ENCODE results near the gene MCRS1.
"Not testable (repeated sequence)": the region's sequence is repeated elsewhere in the genome, so short reads cannot be mapped to it uniquely, and the experiment has no call there.

MCRS1 gene

DNA sequence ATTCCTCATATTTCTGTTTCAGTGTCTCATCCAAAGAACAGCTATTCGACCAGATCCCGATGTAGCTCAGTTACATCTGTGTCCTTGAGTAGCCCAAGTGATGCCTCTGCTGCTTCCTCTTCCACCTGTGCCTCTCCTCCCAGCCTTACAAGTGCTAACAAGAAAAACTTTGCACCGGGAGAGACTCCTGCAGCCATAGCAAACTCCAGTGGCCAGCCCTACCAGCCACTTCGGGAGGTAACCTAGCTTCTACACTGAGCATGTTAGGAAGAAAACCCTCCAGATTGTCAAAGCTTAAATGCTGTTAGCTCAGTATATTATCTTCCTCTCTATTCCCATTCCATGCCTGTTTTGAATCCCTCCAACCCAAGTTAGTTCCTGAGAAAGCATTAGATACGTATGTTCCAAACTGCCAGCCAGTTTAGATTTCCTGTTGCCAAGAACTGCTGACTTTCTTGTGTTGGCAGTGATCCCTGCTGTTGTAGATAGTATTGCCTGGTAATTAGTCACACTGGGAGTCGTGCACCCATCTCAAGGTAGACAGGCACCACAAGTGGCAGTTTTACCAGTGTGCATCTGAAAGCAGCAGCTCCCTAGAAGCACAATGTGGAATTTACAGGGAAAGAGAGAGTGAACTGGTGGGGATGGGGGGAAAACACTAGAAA is 43.1 kb downstream of the MCRS1 start:
- no peak overlapping the region for H3K4me3 ChIP-seq (ENCODE audit: low read depth, low read length)

DNA sequence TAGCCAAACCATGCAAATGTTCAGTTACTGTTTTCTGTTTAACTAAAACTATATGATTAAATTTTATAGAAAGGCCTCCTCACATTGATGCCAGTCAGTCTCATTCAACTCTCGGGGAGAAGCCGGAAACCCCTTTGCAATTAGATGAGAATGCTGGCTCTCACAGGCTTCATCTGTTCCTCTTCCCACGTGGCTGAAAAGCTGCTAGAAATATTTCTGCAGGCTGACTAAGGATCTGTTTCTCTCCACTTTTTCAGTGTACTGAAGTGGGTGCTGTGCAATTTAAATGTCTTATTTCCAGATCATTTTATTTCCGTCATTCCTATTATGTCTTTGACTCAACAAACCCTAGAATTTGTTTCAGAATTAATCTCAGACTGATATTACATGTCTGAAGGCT is 46.6 kb downstream of the MCRS1 start:
- no peak overlapping the region for H3K4me3 ChIP-seq (ENCODE audit: low read depth, low read length)

DNA sequence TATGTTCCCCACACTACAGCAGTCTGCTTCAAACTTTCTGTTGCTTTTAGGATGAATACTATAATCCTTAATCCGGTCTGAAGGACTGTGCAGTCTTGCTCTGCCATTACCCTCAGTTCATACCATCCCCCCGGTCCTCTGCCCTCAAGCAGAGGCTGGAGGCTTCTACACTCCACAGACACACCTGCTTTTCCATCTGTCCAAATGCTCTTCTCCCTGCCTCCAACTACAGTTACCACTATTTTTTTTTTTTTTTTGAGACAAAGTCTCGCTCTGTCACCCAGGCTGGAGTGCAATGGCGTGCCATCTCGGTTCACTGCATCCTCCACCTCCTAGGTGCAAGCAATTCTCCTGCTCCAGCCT is 48.4 kb downstream of the MCRS1 start:
- H3K4me3 ChIP-seq (ENCODE audit: low read depth, low read length): no peak overlapping the region

DNA sequence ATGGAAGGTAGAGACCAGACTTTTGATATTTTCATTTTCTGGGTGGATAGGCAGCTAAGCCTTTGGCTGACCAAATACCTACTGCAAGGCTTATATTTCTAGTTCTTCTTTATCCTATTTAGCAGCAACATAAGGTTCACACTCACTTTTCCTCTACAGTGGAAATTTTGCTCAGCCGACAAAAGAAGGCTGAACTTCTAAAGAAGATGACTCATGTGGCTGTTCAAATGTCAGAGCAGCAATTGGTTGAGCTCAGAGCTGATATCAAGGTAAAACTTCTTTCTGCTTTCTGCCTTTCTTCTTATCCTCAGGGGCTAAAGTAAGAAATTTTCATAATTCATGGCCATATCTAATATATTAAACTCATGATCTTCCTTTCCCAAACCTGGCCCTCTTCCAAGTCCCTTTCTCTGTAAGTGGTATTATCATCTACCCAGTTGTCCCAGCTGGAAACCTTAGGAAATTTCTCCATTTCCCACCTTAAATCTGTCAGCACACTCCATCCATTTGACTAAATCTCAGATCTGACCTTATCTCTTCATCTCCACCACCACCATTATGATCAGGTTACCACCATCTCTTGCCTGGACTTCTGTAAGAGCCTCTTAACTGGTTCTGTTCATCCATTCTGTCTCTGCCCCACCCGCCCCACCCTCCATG is 48.9 kb downstream of the MCRS1 start:
- H3K4me3 ChIP-seq (ENCODE audit: low read depth, low read length): no peak overlapping the region

DNA sequence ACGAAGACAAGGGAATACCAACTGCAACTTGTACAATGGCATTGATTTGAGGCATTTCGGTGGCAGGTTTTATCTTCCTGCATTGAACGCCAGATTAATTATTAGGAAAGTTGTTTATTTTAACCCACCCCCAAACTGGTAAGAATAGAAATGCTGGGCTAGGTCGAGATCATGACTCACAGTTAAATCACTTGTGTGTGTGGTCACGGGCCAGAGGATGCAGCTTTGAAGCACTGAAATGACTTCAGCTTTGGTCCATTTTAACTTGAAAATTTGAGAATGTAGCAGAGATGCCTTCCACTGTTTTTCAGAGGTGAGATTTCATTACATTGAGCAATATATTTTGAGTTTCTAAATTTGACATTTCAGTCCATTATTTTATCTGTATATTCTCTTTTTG is 52.7 kb downstream of the MCRS1 start:
- H3K4me3 ChIP-seq (ENCODE audit: low read depth, low read length): no peak overlapping the region

DNA sequence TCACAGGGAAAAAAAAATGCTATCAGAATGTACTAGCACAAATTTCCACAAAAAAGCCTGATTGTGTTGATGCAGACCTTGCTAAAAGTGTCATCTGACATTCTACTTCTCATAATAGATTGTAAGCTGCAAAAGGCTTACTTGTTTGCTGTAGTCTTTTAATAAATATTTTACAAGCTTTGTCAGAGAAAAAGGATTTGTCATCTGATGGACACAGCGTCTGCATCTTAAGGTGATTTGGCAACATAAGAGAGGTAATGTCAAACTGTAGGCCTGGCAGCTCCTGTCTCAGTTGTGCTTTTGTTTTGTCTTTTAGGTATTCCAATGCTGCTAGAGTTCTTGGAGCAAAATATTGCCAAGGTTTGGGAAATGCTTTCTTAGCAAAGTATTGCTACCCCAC is 55.4 kb downstream of the MCRS1 start:
- H3K4me3 ChIP-seq (ENCODE audit: low read depth, low read length): no peak overlapping the region

DNA sequence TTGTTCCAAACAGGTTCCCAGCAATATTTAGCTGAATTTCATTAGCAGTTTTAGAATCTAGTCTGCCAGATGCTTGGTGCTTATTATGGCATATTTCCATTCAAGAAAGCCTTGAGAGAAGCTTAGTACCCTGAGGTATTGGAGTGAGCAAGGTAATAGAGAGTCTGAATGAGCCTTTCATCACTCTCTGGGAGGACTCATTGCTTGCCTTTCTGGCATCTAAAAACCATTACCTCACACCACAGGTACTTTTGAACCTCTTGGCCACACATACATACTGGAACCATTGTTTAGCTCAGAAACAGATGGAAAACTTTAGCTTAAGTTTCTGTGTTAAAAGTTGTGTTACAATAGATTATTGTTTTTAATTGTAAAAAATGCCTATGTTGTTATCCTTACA is 56.5 kb downstream of the MCRS1 start:
- no peak overlapping the region for H3K4me3 ChIP-seq (ENCODE audit: low read depth, low read length)

DNA sequence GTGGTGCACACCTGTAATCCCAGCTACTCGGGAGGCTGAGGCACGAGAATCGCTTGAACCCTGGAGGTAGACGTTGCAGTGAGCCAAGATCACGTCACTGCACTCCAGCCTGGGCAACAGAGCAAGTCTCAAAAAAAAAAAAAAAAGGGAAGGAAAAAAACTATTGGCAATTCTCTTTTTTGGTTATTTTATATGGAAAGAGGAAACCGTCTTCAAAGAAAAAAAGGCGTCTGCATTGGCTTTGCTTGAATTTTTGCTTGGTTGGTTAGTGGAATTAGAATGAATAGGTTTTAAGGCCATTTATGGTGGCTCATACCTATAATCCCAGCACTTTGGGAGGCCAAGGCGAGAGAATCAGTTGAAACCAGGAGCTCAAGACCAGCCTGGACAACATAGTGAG is 58.3 kb downstream of the MCRS1 start:
- not testable (repeated sequence) for H3K4me3 ChIP-seq (ENCODE audit: low read depth, low read length)

All from iPS-11a (cell line).